Suppressor macrophage (primary cell): ENCODE results near the gene DNAJC8.
A peak's percentile ranks its signal among the peaks of the same experiment; 100 is the strongest.

Experiments
- DNase-seq, 4 experiments: peaks; one replicate each; pipeline ENCODE4 v3.0.0-alpha.2; 2020 to 2022

DNAJC8 gene

DNA sequence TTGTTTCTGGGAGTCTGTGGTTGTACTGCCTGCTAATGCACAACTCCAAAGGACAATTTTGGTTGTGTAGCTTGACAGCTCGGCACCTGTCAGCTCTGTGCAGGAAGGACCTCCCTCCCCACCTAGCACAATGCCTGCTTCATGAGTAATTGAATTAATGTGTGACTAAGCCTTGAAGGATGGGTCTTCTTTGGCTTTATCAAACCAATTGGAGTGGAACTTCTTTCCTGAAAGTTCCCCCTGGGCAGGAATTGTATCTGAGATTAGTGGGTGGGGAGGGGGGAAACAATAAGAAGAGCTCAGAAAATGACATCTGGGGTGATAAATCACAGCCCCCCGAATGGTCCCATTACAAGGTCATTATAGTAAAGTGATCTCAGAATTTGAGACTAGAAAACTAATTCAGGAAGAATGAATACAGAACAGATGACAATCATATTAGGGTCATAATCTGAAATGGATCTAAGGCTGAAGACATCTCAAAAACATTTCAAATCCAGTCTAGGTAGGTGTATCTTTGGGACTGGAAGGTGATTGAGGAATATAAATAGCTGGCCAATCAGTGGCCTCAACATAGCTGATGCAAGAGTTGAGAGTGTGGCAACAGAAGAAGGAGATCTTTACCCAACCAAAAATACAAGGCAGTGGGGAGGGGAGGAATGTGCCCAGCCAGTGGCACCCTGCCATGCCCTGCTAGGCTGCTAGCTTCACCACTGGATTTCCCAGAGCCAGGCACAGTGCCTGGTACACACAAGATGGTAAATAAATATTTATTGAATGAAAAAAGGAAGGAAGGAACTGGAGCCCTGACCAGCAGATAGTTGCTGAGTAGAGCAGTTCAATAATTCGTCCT is 16.4 kb upstream of the DNAJC8 start:
- peak; percentile 21 to 56 (median 48) for DNase-seq

- peak; percentile 82 to 91 (median 88) for DNase-seq
These were observed 15.6 kb upstream of the DNAJC8 start for GRCh38 chr1:28248273-28249012.

DNA sequence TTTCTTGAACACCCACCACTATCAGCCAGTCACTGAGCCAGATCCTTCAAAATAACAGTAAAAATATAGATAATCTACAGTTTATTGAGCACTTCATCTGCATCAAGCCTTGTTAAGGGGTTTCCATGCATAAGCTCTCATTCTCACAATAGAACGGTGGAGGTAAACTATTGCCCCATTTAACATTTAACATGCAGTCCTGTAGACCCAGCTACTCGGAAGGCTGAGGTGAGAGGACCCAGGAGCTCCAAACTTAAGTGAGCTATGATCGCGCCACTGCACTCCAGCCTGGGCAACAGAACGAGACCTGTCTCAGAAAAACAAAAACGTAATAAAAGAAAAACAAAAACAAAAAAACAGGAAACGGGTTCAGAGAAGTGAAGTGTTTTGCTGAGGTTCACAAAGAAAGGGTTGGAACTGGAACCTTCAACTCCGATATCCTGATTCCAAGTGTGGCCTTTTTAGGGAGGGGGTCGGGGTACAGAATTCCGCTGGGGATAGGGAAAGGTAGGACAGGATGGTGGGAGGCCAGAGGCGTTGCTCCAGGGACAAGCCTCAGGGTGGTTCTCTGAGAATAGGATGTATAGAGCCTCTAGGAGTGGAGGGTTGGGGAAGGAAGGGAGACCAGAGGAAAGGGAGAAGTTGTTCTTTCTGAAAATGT is 14.9 kb upstream of the DNAJC8 start:
- peak in 1 of 4 experiments; percentile 22 for DNase-seq

DNA sequence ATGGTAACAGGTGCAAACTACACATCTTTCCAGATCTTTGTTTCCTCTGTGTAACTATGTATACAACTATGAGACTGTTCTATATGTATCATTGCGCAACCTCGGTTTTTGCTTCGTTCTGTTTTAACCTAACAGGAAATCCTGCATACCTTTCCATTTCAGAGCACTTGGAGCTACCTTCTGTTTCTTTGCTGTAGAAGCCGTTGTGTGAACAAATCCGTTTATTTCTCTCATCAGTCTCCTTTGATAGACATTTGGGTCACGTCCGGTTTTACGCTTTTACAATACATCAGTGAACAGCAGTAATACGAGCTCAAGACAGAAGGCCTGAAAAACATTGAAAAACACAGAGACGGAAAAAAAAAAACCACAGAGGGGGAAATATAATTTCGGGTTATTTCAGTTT is 13.6 kb upstream of the DNAJC8 start:
- DNase-seq = peak in 3 of 4 experiments; percentile 18 to 52 (median 28)

GRCh38 chr1:28244549-28245251 is 11.9 kb upstream of the DNAJC8 start:
- no peak for DNase-seq

DNA sequence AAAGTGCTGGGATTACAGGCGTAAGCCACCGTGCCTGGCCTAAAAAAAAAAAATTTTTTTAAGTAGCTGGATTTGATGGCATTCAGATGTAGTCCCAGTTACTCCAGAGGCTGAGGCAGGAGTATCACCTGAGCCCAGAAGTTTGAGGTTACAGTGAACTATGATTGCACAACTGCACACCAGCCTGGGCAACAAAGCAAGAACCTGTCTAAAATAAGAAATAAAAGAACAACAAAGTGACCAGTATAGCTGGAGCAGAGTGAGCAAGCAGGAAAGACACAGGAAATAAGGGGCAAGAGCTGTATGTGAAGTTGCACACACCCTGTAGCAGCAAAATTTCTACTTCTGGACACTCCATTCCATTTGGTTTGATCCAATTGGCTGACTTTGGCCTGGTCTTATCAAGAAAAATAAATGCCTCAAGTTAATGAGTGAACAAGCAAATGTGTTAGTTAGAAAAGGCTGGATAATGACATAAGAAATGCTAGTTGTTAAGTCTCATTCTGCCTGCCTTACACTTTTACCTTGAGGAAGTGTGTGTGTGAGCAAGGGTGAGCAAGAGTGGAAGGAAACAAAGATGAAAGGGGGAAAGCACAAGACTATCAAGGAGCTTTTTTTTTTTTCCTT is 11.0 kb upstream of the DNAJC8 start:
- DNase-seq = no peak

- no peak for DNase-seq
These were observed 8.9 kb upstream of the DNAJC8 start for GRCh38 chr1:28241638-28242241.

- DNase-seq = no peak
These were observed 7.2 kb upstream of the DNAJC8 start for GRCh38 chr1:28240024-28240423.

DNA sequence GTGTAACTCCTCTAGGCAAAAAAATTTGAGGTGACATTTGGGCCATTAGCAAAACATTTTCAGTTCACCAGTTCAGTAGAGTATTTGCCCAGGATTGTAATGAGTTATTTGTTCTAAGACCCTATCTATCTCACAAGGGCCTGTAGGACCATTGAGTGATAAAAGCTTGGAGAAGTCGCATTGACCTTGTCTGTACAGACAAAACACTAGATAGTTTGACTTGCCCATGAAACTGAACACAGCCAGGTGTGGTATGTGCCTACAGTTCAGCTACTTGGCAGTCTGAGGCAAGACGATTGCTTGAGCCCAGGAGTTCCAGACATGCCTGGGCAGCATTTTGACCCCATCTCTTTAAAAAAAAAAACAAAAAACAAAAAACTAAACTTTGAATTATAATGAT is 6.2 kb upstream of the DNAJC8 start:
- no peak for DNase-seq

GRCh38 chr1:28236656-28237322 is 4.0 kb upstream of the DNAJC8 start:
- DNase-seq = no peak

- peak; percentile 96 to 99 (median 98) for DNase-seq
These were observed 3.2 kb upstream of the DNAJC8 start, which contains the start of gene ATP5IF1 for GRCh38 chr1:28235755-28236655. Gene ATP5IF1 (plus strand): TSS chr1:28236124. CDS start chr1:28236184, 60 bp downstream.

DNA sequence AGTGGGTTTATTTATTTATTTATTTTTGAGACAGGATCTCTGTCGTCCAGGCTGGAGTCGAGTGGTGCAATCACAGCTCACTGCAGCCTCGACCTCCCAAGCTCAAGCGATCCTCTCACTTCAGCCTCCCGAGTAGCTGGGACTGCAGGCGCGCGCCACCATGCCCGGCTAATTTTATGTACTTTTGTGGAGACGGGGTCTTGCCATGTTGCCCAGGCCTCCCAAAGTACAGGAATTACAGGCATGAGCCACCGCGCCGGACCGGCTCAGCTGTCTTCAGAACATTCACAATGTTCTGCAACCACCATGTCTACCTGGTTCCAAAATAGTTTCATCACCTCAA is 406 bp upstream of the DNAJC8 start:
- DNase-seq = no peak

DNA sequence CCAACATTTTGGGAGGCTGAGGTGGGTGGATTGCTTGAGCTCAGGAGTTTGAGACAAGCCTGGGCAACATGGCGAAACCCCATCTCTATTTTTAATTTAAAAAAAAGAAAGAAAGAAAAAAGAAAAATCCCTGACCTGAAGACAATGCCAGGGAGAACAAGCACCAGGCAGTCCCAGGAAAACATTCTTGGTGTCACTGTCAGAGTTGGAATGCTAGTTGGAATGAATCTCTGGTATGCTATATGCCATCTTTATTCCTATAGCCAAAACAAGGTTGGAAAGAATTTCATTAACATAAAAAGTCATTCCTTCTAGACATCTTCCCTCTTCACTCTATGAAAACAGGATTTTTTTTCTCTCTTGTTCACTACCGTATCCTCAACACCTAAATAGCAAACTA is 2.8 kb downstream of the DNAJC8 start:
- DNase-seq = no peak

GRCh38 chr1:28229089-28229488 is 3.7 kb downstream of the DNAJC8 start:
- no peak for DNase-seq

GRCh38 chr1:28213315-28213714 is 19.5 kb downstream of the DNAJC8 start:
- DNase-seq = no peak

- DNase-seq = no peak
These were observed 23.1 kb downstream of the DNAJC8 start for GRCh38 chr1:28209700-28210099.

- peak; percentile 72 to 83 (median 80) for DNase-seq
These were observed 23.9 kb downstream of the DNAJC8 start for GRCh38 chr1:28208818-28209441.

DNA sequence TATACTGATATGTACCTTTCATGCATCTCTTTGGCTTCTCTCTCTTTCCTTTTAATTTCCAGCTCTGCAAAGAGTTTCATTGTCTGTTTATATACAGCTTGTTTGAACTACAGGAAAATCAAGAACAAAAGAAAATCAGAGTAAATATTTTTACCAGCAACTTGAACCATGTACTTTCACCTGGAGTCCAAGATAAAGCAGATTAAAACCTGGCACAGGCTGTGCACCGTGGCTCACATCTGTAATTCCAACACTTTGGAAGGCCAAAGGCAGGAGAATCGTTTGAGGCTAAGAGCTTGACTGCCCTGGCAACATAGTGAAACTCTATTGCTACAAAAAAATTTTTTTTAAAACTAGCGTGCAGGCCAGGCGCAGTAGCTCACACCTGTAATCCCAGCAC is 27.6 kb downstream of the DNAJC8 start:
- no peak for DNase-seq

- no peak for DNase-seq
These were observed 32.5 kb downstream of the DNAJC8 start for GRCh38 chr1:28200234-28200873.
